GM12872 (cell line): ENCODE results near the gene PANK1.

ENCODE experiments used
- TF ChIP-seq, protein P1 (sequence below): IDR thresholded peaks from 3 replicates; pipeline ENCODE4 v1.5.1; 2011; ENCODE audit warnings: low read depth, mild to moderate bottlenecking, low read length, moderate library complexity; ENCODE audit not compliant: insufficient read depth

The PANK1 gene

DNA sequence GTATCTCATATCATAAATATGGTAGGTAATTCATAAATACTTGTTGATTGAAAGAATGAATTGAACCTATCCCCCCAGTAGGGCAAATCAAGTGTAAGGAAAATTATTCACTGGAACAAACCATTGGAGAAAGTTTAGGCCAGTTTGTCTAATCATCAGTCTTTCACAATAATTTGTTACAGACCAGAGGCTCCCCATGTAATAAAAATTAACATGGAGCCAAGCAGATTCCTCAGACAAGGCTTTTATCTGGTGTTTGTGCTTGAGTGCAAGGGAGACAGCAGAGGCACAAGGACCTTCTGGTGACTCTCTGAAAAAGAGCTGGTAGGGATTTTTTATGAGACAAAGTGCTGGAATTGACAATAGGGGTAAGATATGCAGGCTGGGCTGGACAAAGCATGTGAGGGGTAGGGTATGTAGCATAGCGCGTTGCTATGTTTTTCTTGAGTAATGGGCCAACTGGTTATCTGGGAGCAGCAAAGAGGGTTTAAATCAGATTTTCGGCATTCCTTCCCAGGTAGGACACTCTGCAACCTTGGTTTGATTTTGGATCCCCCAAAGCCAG is 7.8 kb upstream of the PANK1 start:
- TF ChIP-seq, protein P1, sequence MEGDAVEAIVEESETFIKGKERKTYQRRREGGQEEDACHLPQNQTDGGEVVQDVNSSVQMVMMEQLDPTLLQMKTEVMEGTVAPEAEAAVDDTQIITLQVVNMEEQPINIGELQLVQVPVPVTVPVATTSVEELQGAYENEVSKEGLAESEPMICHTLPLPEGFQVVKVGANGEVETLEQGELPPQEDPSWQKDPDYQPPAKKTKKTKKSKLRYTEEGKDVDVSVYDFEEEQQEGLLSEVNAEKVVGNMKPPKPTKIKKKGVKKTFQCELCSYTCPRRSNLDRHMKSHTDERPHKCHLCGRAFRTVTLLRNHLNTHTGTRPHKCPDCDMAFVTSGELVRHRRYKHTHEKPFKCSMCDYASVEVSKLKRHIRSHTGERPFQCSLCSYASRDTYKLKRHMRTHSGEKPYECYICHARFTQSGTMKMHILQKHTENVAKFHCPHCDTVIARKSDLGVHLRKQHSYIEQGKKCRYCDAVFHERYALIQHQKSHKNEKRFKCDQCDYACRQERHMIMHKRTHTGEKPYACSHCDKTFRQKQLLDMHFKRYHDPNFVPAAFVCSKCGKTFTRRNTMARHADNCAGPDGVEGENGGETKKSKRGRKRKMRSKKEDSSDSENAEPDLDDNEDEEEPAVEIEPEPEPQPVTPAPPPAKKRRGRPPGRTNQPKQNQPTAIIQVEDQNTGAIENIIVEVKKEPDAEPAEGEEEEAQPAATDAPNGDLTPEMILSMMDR = no peak

- TF ChIP-seq, protein P1 = no peak
Observed at GRCh38 chr10:89651916-89652573, 7.0 kb upstream of the PANK1 start.

- TF ChIP-seq, protein P1 = no peak
Observed at GRCh38 chr10:89651205-89651915, 6.3 kb upstream of the PANK1 start.

DNA sequence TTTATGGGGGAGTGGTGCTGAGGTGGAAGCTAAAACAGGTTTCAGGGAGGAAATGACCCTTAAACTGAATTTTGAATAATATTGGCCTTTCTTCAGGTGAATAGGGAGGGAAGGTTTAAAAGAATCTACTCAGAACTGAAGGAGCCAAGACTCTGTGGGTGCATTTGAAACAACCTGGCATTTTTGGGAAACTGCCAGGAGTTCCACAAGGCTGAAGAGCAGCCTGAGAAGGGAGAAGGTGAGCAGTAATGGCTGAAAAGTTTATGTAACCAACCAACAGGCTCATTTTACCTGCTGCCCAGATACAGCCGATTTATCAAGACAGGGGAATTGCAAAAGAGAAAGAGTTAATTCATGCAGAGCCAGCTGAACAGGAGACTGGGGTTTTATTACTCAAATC is 4.0 kb upstream of the PANK1 start:
- TF ChIP-seq, protein P1 = no peak

DNA sequence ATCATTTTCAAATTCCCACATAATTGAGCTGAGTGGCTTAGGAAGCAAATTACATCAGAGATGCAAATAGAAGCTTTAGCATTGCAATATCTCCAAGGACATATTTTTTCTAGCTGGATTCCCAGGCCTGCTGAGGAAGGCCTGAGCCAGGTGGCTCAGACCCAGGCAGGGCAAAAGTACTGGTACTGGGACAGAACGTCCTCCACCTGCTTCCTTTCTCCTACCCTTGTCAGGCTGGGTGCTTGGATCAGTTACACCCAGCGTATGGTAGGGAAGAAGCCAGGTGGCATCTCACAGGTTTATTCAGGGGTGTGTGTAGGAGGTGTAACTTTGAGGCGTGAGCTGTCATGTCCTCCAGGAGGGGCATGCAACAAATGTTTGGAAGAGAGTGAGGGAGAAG is 3.0 kb upstream of the PANK1 start:
- TF ChIP-seq, protein P1 = no peak

DNA sequence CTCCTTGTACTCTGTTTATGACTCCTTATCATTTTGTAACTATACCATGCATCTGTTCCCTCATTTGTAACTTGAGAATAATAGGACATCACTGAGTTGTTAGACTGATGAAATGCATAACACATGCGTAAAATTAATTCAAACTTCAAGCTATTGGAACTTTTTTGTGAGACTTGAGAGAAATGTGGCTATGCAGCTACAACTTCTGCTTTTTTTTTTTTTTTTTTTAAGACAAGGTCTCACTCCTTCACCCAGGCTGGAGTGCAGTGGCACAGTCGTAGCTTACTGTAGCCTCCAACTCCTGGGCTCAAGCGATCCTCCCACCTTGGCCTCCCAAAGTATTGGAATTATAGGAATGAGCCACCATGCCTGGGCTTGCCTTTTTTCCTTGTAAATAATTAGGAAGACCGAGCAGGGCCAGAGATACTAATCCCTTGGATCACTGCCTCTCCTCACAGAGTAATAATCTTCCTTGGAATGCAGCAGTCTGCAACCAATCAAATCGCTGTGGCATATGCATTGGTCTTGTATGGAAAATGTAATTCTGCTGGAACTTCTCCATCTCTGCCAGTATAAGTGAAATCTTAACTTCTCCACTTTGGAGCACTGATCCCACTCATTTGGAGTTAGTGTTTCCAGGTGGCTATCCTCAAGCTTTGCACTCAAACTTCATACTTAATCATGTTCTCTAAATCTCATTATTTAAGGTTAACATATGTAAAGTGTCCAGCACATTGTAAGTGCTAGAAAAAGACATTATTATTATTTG is 2.0 kb upstream of the PANK1 start:
- TF ChIP-seq, protein P1 = no peak

DNA sequence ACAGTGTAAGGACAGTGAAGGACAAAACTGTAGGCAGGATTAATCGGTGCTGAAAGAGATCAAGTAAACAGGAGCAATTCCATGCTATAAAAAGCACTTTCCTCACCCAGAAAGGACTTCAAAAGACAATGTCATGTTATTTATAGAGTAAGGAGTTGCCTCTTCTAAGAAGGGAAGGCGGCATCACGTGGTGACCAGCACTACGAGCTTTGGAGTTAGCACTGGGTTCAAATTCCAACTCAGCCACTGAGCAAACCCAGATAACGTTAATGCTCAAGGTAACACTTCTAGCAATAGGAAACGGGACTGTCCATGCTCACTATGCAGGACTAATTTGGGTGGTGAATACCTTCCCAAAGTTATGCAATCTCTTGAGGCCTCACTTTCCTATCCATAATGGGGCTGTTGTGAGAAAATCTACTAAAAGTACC is 715 bp upstream of the PANK1 start:
- TF ChIP-seq, protein P1 = no peak
